Epidermal melanocyte (primary cell): ENCODE data around the gene HTR4.
"Not testable (repeated sequence)": the region's sequence is repeated elsewhere in the genome, so short reads cannot be mapped to it uniquely, and the experiment has no call there.

Source experiments
- DNase-seq: peaks from one replicate; pipeline ENCODE4 v3.0.0; 2011; ENCODE audit warnings: low spot score; ENCODE audit not compliant: insufficient read length

The HTR4 gene

GRCh38 chr5:148653836-148654781 lies at the start of gene HTR4:
HTR4 (minus strand) TSS chr5:148654527; CDS start chr5:148637014, 17,513 bp downstream.
- no peak for DNase-seq

DNA sequence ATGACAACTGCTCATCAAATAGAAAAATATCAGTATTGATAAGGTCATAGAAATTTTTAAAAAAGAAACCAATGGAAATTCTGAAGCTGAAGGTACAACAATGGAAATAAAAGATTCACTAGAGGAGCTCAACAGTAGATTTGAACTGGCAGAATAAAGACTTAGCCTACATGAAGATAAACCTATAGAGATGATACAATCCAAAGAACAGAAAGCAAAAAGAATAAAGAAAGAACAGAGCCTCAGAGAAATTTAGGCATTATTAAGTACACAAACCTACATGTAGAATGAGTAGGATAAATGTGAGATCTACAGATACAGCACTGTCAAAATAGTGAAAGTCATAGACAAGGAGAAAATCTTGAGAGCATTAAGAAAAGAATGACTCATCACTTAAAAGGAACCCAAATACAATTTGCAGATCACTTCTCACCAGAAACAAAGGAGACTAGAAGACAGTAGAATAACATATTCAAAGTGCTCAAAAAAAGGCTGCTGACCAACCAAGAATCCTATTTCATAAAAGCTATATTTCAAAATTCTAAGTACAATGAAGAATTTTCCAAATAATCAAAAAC lies 47.8 kb upstream of the HTR4 start:
- no peak for DNase-seq

DNA sequence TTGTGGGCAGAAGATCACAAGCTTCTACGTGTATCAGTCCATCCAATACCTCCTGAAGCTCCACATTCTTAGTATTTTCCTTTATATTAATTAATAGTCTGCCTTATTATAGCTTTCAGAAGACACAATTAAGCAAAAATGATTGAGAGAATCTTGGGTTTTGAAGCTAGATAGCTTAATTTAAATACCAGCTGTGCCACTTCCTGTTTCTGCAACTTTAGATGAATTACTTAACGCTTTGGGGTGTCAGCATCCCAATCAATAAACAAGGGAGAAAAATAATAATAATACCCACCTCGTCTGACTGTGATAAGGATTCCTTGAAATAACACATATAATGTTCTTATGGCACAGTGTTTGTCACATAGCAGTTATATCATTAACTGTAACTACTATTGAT lies 44.7 kb upstream of the HTR4 start:
- no peak for DNase-seq

- DNase-seq = no peak
Observed at GRCh38 chr5:148697809-148698196, 43.5 kb upstream of the HTR4 start.

GRCh38 chr5:148697180-148697808 lies 43.0 kb upstream of the HTR4 start:
- no peak for DNase-seq

GRCh38 chr5:148696187-148697036 lies 42.1 kb upstream of the HTR4 start:
- DNase-seq = no peak

DNA sequence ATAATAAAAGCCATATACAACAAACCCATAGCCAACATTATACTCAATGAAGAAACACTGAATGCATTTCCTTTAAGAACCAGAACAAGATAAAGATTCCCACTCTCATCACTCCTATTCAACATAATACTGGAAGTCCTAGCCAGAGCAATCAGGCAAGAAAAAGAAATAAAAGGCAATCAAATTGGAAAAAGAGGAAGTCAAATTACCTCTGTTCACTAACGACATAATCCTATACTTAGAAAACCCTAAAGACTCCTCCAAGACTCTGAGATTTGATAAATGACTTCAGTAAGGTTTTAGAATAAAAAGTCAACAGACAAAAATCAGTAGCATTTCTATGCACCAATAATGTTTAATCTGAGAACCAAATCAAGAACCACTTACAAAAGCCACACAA lies 36.6 kb upstream of the HTR4 start:
- DNase-seq = no peak

DNA sequence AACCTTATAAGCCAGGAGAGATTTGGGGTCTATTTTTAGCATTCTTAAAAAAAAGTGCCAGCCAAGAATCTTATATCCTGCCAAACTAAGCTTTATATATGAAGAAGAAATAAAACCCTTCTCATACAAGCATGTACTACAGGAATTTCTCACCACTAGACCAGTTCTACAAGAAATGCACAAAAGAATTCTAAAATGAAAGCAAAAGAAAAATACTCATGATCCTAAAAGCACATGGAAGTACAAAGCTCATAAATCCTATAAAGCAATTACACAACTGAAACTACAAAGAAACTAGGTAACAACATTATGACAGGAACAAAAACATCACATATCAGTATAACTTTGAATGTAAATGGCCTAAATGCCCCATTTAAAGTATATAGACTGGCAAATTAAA lies 34.5 kb upstream of the HTR4 start:
- DNase-seq = no peak

- DNase-seq = no peak
Observed at GRCh38 chr5:148687871-148688270, 33.5 kb upstream of the HTR4 start.

GRCh38 chr5:148687427-148687826 lies 33.1 kb upstream of the HTR4 start:
- DNase-seq = no peak

DNA sequence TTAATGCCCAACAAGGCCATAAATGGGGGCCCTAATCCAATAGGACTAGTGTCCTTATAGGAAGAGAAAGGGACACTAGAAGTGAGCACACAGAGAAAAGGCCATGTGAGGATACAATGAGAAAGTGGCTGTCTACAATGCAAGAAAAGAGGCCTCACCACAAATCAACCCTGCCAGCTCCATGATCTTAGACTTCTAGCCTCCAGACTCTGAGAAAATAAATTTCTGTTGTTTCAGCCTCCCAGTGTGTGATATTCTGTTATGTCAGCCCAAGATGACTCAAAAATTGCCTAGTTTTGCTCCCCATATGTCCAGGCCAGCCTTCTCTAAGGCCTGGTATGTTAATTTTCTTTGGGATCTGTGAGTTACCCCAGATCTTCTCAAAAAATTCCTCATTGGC lies 32.3 kb upstream of the HTR4 start:
- DNase-seq = no peak

GRCh38 chr5:148685520-148686134 lies 31.3 kb upstream of the HTR4 start:
- DNase-seq = no peak

DNA sequence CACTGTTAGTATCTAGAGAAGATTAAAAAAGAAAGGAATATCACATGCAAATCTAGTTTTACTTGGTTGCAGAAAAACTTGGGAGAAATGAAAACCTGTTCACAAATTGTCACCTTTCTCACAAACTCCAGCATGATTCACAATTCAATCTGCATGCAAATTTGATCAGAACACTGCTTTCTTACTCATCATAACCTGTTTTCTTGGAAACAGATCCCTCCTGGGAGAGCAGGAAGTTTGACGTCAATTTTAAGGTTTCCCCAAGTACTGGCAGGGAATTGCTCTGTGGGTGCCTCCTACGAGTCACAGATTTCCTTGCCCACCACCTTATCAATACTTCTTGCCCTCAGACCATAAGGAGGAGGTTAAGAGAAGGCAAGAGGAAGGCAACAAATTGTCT lies 30.2 kb upstream of the HTR4 start:
- DNase-seq = no peak

GRCh38 chr5:148683651-148684050 lies 29.3 kb upstream of the HTR4 start:
- DNase-seq = no peak

DNA sequence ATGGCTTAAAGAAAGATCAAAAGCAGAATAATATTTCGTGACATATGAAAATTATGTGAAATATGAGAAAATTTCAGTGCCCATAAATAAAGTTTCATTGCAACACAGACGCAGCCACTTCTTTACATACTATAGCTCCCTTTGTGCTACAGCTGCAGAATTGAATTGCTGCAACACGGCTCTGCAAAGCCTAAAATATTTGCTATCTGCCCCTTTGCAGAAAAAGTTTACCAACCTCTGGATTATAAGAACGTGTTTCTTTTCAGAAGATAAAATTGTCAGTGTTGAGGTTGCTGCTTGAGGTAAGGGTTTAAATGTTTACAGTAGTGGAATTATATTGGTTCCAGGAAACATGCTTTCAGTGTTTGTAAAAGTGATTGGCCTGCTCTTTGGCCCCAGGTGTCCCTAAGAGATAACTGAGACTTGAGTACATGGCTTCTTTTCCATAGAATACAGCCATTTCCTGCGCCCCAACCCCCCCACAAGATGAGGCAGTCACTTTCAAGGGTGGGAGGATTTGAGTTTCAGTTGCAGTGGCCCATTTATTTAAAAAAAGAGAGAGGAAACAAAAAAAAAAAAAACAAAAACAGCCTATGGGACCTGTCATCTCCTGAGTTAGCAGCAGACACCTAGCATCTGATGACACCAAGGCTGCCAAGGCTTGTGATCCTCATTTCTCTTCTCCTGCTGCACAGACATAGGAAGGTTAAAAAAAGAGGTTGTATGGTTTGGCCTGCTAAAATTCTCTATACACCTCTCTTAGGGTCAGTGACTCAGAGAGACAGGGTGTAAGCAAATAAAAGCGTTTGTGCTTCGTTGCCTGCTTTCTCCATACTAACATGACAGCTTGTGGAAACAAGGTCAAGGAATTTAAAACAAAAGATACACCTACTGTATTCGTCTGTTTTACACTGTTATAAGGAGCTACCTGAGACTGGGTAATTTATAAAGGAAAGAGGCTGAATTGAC lies 28.0 kb upstream of the HTR4 start:
- DNase-seq = no peak

DNA sequence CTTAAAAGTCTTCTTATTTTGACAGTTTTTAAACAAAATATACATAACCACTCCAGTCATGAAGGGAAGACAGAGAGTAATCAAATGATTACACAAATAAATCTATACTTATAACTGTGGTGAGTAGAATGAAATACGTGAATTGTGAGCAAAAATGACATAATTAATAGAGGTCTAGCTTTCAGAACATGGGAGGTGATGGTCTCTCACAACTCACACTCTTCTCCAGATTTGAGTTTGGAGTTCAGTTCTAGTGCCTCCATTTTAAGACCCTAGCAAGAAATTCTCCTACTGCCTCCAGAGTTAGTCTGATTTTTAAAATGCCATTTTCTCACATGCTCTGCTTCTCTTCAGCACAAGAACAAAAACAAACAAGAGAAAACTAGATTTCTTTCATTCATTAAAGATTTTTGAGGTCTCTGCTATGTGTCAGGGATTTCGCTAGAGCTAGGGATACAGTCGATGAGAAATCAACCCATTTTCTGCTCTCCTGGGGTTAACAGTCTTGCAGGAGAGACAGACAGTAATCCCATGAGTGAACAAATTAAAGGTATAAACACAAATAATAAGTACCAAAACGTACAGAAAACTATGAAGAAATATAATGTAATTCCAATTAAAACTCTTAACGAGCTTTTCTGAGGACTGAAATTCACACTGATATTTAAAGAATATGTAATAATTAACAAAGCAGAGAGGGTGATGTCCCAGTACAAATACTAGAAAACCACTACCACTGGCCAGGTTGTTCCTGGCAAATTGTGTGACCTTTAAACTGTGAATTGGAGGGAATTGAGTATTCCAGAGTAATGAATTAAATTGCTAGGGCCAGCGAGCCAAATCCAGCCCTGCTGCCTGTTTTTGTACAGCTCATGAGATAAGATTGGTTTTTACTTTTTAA lies 27.1 kb upstream of the HTR4 start:
- no peak for DNase-seq

GRCh38 chr5:148673704-148674103 lies 19.4 kb upstream of the HTR4 start:
- not testable (repeated sequence) for DNase-seq

DNA sequence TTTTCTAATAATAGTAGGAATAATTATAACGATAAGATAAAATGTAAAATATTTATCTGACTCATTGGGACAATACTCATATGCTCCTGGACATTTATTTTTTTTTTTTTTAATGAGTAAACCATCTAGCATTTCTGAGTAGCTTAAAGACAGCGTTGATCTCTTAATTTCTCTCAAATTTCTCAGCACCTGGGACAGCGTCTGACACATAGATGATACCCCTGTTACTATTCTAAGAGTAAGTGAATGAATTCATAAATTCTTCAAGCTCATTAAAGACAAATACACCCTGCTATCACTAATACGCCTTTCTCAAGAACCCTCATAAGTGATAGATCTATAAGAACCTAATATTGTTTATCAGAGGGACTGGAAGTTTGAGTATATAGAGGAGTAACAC lies 12.0 kb upstream of the HTR4 start:
- DNase-seq = no peak

DNA sequence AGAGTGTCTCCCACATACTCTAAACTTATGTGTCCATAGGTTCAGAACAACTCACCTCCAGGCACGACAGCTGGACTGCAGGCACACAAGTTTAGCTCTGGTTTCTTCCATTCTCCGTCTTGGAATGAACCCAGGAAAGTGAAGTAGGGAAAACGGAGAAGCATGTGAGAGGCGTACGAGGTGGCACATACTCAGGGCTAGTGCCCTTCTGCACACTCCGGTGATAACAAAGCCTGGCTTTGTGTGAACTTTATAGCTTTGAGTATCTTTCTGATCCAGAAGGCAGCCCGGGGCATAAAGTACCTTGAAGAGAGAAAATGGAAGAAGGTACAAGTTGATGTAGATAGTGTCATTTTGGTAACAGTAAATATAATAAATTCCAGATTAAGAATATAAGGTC lies 11.1 kb upstream of the HTR4 start:
- no peak for DNase-seq
